ENCODE data around the gene RASL12.
"Not testable (repeated sequence)": the region's sequence is repeated elsewhere in the genome, so short reads cannot be mapped to it uniquely, and the experiment has no call there.

Gene RASL12

DNA sequence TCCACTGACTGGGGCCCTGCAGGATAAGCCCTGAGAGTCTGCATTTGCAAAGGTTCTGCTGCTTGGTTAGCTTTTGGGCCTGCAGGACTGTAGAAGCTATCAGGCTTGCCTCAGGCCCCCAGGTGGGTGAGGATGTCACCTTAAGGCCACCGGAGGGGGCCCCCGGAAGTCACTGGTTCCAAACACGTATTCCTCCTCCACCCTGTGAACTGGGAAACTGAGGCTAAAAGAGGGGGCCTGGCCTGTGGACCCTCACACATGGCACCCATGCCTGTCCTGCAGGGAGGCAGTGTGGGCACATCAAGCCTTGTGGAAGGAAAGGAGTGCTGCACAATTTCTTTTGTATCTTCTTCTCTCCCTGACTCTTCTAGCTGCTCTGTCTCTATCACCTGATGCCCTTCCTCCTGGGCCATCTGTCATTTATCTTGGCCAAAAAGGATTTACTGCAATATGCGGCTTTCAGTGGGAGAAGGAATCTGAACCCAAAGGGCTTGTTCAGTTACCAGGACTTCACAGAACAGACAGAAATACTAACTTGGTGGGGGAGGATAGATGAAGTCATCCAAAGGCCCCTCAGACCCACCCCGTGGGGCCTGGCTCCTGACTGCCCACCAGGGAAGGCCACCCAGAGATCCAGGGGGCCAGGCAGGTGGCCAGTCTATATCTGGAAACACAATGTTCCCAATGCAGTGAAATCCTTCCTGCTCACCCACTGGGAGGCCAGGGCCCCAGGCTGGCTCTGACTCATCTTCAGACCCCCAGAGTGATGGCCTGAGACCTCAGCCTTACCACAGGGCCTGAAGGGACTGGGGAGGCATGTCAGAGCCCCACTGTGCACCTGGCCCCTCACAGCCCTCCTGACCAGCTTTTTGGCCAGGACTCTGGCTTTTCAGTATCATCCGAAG lies 28.9 kb upstream of the RASL12 start:
- TF ChIP-seq POLR2A (IDR thresholded peaks at IDR 0.05; ENCODE audit: low read depth, low read length), result no peak
- no peak for FAIRE-seq

GRCh38 chr15:65095747-65096104 lies 27.9 kb upstream of the RASL12 start:
- TF ChIP-seq POLR2A (IDR thresholded peaks at IDR 0.05; ENCODE audit: low read depth, low read length), result no peak
- DNase-seq (ENCODE audit: insufficient read length, low spot score), result no peak
- no peak for FAIRE-seq

More for the DNA sequence above, 28.9 kb upstream of the RASL12 start:
- no peak for DNase-seq (ENCODE audit: insufficient read length, low spot score)

DNA sequence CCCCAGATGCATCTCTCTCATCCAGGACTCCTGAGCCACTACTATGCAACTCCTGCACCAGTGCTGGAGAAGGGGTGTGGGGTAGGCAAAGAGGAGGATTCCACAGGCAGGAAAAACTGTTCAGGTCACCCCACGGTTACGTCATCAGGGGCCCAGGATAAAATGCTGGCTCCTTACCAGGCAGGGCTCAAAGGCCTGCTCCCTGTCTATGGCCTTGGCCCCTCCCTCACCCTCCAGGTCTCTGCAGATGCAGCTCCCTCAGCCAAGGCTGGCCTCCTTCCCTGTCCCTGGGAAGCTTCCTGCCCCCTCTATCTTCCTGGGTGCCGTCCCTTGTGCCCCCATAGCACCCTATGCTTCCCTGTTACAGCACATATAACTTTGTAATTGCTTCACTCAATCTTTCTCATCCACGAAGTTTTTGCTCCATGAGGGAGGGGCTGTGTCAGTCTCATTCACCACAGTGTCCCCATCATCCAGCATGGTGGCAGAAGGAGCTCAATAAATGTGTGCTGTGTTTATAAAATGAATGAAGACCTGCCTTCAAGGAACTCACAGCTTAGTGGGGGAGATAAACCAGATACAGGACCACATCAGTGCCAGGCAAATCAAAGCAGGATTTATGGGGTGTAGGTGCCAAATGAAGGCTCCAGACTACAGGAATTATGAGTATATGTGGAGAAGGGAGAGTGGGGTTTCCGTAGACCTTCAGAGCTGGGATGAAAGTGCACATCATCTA lies 27.4 kb upstream of the RASL12 start:
- DNase-seq (ENCODE audit: insufficient read length, low spot score) (no peak), FAIRE-seq (no peak)
- TF ChIP-seq POLR2A (IDR thresholded peaks at IDR 0.05; ENCODE audit: low read depth, low read length), result no peak

DNA sequence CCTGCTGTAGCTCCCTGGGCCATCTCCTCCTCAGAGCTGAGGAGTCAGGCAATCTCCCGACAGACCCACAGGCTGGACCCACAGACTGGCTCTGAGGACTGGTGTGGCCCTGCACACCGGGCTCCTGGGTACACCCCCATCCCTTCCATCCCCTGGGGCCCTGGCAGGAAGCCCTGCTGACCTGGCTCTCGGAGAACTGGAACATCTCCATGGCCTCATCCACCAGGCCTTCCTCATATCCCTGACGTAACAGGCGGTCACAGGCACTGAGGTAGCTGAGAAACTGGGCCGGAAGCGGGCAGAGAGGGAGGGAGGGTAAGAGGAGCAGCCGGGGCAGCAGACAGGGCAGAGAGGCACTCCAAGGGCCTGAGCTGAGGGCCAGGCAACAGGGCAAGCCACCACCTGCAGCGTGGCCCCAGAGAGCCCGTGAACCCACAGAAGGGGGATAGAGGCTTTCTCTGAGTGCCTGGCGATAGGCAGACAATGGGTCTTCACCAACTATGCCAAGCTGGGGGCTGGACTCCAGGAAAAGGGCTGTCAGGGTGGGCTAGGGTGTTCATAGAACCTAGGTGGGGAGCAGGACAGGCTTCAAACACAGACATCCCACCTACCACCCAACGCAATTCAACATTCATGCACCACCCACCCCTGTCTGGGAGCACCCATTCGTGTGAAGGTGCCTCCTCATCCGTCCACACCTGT lies 26.7 kb upstream of the RASL12 start:
- TF ChIP-seq POLR2A (IDR thresholded peaks at IDR 0.05; ENCODE audit: low read depth, low read length), result no peak
- no peak for DNase-seq (ENCODE audit: insufficient read length, low spot score)
- no peak for FAIRE-seq

- FAIRE-seq, result not testable (repeated sequence)
Measured at GRCh38 chr15:65093793-65094170, 26.0 kb upstream of the RASL12 start.

GRCh38 chr15:65092911-65093792 lies 25.4 kb upstream of the RASL12 start:
- no peak for TF ChIP-seq POLR2A (IDR thresholded peaks at IDR 0.05; ENCODE audit: low read depth, low read length)
- no peak for FAIRE-seq
- no peak for DNase-seq (ENCODE audit: insufficient read length, low spot score)

More at GRCh38 chr15:65093793-65094170, 26.0 kb upstream of the RASL12 start:
- not testable (repeated sequence) for DNase-seq (ENCODE audit: insufficient read length, low spot score)

- TF ChIP-seq POLR2A (IDR thresholded peaks at IDR 0.05; ENCODE audit: low read depth, low read length), result no peak
- DNase-seq (ENCODE audit: insufficient read length, low spot score), result no peak
- no peak for FAIRE-seq
Measured at GRCh38 chr15:65091946-65092770, 24.4 kb upstream of the RASL12 start.

DNA sequence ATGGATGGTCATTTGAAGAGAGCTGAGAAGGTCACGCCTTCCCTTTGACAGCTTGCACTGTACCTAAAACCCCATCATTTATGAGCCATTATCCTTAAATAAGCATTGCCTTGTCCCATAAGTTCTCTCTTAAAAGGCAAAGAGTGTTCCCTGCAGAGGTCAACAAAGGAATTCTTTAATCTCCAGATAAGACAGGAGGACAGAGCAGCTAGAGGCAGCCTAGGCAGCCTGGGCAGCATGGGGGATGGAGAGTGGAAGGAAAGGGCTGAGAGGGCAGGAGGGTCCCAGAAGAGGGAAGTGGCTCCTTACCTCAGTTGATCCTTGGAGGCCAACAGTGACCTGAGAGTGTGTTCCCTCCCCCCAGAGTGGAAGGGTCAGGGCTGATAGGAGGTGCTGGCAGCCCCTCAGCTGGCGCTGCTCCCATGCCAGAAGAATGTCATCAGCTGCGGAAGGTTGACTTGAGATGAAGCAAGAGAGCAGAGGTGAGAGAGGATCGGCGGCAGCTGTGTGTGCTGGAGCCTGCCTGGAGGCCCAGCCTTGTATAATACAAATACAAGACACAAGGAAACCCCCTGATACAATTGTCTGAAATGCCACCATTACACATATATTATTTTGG lies 21.5 kb upstream of the RASL12 start:
- FAIRE-seq (no peak), DNase-seq (ENCODE audit: insufficient read length, low spot score) (no peak)
- no peak for TF ChIP-seq POLR2A (IDR thresholded peaks at IDR 0.05; ENCODE audit: low read depth, low read length)

- FAIRE-seq, result no peak
- no peak for DNase-seq (ENCODE audit: insufficient read length, low spot score)
- TF ChIP-seq POLR2A (IDR thresholded peaks at IDR 0.05; ENCODE audit: low read depth, low read length), result no peak
Measured at GRCh38 chr15:65088643-65089021, 20.8 kb upstream of the RASL12 start.

DNA sequence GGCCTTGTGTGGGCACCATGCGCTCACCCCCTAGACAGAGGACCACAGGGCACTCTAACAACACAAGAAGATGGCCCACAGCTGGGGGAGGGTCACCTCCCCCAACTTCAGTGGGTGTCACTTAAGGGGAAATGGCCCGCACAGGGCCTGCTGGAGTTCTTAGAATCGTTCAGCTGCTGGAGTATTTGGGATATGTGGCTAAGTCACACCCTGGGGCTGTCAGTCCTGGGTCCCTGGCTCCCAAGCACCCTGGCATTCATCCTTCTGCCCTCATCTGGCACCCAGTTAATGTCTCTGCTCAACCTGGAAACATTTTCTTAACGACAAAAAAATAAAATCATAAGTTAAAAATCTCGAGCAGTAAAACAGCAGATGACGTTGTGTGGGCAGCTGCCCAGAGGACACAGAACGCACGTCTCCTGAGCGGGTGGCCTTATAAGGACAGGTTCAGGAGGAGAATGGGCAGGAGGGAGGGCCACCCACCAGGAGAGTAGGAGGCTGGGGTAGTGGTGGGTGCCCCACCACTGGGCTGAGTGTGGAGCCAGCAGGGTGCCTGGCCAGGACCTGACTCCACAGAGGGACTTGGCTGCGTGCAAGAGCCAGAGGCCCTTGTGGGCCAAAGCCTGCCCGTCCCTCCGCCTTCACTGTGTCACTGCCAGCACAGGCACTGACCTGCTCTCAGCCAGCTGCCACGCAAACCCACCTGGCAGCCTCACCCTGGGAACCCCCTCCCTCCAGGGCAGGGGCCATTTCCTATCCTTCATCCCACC lies 20.3 kb upstream of the RASL12 start:
- DNase-seq (ENCODE audit: insufficient read length, low spot score) (no peak), FAIRE-seq (no peak)
- no peak for TF ChIP-seq POLR2A (IDR thresholded peaks at IDR 0.05; ENCODE audit: low read depth, low read length)

- DNase-seq (ENCODE audit: insufficient read length, low spot score), result no peak
- no peak for TF ChIP-seq POLR2A (IDR thresholded peaks at IDR 0.05; ENCODE audit: low read depth, low read length)
- no peak for FAIRE-seq
Measured at GRCh38 chr15:65087411-65087810, 19.6 kb upstream of the RASL12 start.

All from H54 (cell line).